Urothelium cell line (cell line): Measurements from ENCODE around the gene HDAC6.
"Not testable (repeated sequence)": the region's sequence is repeated elsewhere in the genome, so short reads cannot be mapped to it uniquely, and the experiment has no call there.

Experiments used
- DNase-seq: peaks from one replicate; pipeline ENCODE4 v3.0.0; 2011; ENCODE audit warnings: low spot score, mixed read lengths
- FAIRE-seq: peaks from 2 replicates; lab custom pipeline; 2011; peaks lifted over from hg19 to GRCh38; lab: Jason Lieb, UNC

HDAC6 gene

DNA sequence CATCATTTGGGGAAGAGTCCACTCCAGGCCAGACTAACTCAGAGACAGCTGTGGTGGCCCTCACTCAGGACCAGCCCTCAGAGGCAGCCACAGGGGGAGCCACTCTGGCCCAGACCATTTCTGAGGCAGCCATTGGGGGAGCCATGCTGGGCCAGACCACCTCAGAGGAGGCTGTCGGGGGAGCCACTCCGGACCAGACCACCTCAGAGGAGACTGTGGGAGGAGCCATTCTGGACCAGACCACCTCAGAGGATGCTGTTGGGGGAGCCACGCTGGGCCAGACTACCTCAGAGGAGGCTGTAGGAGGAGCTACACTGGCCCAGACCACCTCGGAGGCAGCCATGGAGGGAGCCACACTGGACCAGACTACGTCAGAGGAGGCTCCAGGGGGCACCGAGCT is 21.2 kb downstream of the HDAC6 start:
- FAIRE-seq (no peak), DNase-seq (no peak)

DNA sequence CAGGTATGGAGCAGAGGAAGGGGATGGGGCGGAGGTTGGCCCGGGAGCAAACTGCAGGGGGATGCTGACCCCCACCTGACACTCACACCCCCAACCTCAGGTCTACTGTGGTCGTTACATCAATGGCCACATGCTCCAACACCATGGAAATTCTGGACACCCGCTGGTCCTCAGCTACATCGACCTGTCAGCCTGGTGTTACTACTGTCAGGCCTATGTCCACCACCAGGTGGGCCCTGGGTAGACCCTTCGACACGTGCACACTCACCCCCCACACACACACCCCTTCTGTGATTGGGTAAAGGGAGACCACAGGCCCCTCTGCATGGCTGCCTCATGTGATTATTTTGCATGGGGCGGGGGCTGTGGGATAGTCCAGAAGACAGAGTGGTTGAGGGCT is 22.2 kb downstream of the HDAC6 start:
- DNase-seq (no peak), FAIRE-seq (no peak)

- DNase-seq, result no peak
Observed at GRCh38 chrX:48826135-48826875, 24.4 kb downstream of the HDAC6 start, which contains the start of gene ERAS. Gene ERAS (plus strand): TSS chrX:48826513. CDS start chrX:48829124, 2,611 bp downstream.

DNA sequence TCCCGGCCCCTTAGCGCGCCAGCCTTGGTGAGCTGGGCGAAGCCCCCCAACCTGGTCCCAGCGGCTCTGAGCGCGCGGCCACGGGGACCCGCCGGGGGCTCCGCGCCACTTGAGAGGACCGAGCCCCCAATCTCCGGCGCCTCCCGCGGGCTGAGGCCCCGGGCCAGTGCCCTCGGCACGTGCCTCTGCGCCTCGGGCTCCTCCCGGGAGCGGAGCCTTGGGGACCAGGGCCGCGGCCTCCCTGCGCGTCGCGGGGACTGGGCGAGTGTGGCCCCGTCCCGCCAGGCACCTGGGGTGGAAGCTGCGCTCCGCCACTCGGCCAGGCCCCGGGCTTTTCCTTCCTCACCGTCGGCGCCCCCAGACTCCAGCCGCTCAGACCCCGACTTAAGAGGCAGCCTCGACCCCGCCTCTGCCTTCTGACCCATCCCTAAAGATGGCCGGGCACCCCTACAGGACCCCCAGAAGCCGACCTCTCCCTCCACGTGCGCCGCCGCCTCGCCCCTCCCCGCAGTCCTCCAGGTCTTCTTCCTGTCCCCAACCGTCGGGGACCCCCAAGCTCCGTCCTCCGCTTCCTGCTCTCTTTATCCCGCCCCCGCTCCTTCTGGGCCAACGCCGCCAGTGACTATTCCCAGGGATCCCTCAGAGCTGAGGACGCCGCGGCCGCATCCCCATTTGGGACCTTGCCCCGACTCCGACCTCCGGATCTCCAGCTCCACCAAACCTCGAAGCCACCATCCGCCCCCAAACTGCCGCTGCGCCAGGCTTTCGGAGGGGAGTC is 25.2 kb downstream of the HDAC6 start:
- FAIRE-seq, result no peak
- no peak for DNase-seq

More at GRCh38 chrX:48826135-48826875, 24.4 kb downstream of the HDAC6 start, which contains the start of gene ERAS:
- FAIRE-seq, result no peak

DNA sequence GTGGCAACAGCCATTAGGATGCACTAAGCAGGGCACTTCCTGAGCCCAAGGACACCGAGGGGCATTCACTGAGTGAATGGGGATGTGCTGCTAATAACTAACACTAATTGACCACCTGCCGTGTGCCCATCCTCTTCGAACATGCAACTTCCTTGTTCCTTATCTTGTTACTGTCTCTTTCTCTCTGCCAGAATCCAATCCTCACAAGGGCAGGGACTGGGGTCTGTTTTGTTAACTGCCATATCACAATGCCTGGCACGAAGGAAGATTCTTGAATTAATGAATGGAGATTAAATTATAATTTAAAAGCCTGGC is 25.7 kb downstream of the HDAC6 start:
- DNase-seq (no peak), FAIRE-seq (no peak)

- DNase-seq, result no peak
- no peak for FAIRE-seq
Observed at GRCh38 chrX:48829016-48829735, 27.3 kb downstream of the HDAC6 start.

GRCh38 chrX:48831136-48831908 is 29.5 kb downstream of the HDAC6 start:
- DNase-seq (no peak), FAIRE-seq (no peak)

- DNase-seq, result no peak
- no peak for FAIRE-seq
Observed at GRCh38 chrX:48831909-48832291, 30.0 kb downstream of the HDAC6 start.

- DNase-seq (peak; percentile 17), FAIRE-seq (no peak)
Observed at GRCh38 chrX:48833542-48834138, 31.8 kb downstream of the HDAC6 start.

GRCh38 chrX:48834383-48834709 is 32.5 kb downstream of the HDAC6 start:
- DNase-seq (peak; percentile 11), FAIRE-seq (no peak)

DNA sequence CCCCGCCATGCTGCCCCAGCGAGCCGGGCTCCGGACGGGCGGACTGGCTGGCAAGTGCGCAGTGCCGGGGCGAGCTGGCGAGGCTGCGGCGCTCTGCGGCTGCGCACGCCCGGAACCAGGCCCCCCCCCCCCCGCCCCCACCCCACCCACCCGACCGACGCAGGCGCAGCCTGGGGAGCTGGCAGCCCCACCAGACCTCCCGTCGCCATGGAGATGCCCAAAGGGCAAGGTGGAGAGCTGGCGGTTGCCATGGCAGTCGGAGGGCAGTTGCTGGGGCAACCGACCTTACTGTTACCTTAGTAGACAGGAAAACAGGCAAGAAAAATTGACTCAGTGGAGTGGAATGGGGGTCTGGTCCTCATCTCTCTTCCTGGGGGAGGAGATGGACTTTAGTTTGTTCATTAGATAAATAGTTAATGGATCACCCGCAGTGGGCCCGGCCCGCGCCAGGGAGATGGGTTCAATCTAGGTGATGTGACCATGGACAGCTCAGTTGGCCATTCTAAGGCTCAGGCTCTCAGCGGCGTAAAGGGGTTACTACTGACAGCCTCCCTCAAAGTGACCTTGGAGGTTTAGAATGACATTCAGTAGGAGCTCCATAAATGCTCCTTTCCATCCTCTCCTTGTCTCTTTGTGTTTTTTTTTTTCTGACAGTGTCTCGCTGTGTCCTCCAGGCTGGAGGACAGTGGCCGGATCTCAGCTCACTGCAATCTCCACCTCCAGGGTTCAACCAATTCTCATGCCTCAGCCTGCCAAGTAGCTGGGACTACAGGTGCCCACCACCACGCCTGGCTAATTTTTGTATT is 33.9 kb downstream of the HDAC6 start, which contains the start of gene PCSK1N:
Gene PCSK1N, minus strand, starts transcription at position 87 of the 806 bp plus-strand sequence. Its CDS starts 78 bp downstream, at position 9.
- FAIRE-seq (no peak), DNase-seq (peak; percentile 79)

DNA sequence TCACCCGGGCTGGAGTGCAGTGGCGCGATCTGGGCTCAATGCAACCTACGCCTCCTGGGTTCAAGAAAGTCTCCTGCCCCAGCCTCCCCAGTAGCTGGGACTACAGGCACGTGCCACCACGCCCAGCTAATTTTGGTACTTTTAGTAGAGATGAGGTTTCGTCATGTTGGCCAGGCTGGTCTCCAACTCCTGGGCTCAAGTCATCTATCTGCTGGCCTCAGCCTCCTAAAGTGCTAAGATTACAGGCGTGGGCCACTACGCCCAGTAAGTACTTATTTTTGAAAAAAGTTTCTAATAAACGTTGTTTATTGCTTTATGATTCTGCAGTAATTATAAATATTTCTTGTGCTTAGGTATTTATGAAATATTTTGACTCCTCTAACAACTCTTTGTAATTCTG is 37.8 kb downstream of the HDAC6 start:
- DNase-seq (no peak), FAIRE-seq (no peak)

- DNase-seq (no peak), FAIRE-seq (no peak)
Observed at GRCh38 chrX:48848847-48849246, 47.0 kb downstream of the HDAC6 start.

DNA sequence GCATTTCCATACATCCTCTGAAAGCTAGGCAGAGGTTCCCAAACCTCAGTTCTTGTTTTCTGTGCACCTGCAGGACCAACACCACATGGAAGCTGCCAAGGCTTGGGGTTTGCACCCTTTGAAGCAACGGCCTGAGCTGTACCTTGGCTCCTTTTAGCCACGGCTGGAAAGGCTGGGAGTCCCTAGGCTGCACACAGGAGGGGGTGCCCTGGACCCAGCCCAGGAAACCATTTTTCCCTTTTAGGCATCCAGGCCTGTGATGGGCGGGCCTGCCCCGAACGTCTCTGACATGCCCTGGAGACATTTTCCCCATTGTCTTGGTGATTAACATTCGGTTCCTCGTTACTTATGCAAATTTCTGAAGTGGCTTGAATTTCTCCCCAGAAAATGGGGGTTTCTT is 51.0 kb downstream of the HDAC6 start:
- FAIRE-seq (no peak), DNase-seq (no peak)

DNA sequence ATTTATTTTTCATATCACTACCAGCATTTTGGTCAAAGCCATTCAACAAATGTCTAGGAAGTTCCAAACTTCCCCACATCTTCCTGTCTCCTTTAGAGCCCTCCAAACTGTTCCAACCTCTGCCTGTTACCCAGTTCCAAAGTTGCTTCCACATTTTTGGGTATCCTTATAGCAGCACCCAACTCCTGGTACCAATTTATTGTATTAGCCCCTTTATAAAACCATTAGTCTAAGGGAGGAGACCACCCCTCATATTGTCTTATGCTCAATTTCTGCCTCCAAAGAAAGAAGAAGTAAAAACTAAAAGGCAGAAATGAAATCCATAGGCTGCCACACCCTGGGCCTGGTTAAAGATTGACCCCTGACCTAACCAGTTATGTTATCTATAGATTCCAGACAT is 51.6 kb downstream of the HDAC6 start:
- FAIRE-seq, DNase-seq: not testable (repeated sequence)

DNA sequence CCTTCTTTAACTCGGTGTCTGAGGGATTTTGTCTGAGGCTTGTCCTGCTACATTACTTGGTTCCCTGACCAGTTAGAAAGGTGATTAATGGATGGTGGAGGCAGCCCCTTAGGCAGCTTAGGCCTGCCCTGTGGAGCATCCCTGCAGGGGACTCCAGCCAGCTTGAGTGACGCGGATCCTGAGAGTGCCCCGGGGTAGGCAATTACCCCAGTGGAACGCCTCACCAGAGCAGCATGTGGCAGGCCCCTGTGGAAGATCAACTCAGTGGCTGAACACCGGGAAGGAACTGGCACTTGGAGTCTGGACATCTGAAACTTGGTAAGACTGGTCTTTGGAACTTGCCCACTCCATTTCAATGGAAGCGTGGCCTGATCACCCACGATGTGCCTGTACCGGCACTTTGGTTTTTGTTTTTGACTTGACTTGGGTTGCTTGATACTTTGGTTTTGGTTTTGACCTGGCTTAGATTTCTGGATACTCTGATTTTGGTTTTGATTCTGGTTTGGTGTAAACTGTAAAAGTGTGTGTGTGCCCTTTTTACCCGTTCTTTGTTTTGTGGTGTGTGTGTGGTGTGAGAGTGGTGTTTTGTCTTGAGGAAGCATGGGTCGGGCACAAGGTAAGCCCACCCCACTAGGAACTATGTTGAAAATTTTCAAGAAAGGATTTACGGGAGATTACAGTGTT is 52.4 kb downstream of the HDAC6 start:
- DNase-seq, FAIRE-seq: not testable (repeated sequence)

DNA sequence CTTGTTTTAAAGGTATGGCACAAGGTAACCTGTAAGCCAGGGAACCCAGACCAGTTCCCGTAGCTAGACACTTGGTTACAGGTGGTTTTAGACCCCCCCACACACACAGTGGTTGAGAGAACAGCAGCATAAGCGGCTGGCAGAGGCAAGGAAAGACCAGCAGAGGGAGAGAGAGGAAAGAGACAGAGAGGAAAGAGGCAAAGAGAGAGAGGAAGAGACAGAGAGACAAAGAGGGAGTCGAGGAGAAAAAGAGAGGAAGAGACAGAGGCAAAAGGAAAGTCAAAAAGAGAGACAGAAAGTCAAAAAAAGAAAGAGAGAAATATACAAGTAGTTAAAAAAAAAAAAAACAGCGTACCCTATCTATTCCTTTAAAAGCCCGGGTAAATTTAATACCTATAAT is 53.0 kb downstream of the HDAC6 start:
- DNase-seq, result no peak
- FAIRE-seq, result no peak

- DNase-seq (peak; percentile 48), FAIRE-seq (no peak)
Observed at GRCh38 chrX:48864210-48864609, 62.3 kb downstream of the HDAC6 start.

DNA sequence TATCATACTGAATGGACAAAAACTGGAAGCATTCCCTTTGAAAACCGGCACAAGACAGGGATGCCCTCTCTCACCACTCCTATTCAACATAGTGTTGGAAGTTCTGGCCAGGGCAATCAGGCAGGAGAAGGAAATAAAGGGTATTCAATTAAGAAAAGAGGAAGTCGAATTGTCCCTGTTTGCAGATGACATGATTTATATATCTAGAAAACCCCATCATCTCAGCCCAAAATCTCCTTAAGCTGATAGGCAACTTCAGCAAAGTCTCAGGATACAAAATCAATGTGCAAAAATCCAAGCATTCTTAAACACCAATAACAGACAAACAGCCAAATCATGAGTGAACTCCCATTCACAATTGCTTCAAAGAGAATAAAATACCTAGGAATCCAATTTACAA is 70.2 kb downstream of the HDAC6 start:
- DNase-seq, FAIRE-seq: not testable (repeated sequence)
